Endothelial cell of umbilical vein (primary cell): ENCODE measurements around the gene DCAF11.

Source experiments
- EZH2 ChIP-seq: IDR thresholded peaks from 2 replicates; pipeline ENCODE4 v1.6.1; 2012; ENCODE audit warnings: borderline replicate concordance, low read depth, mild to moderate bottlenecking, moderate library complexity, low read length, inconsistent platforms; ENCODE audit not compliant: severe bottlenecking
- JUN ChIP-seq: IDR thresholded peaks from 2 replicates; pipeline ENCODE4 v1.6.1; 2011; ENCODE audit warnings: borderline replicate concordance, low read depth; ENCODE audit not compliant: insufficient read length, insufficient read depth
- MYC ChIP-seq: IDR thresholded peaks from one replicate; pipeline ENCODE4 v1.6.1; 2011; ENCODE audit warnings: mild to moderate bottlenecking, low read depth, low read length
- POLR2A ChIP-seq: IDR thresholded peaks from 2 replicates; pipeline ENCODE4 v1.6.1; 2012; ENCODE audit warnings: low read depth, mild to moderate bottlenecking, control low read depth, low read length
- TF ChIP-seq, protein P1 (sequence below), 2 donors: IDR thresholded peaks; 1 replicate in 1 of 2; 2 replicates in 1 of 2; pipeline ENCODE4 v1.5.1; 2011; ENCODE audit warnings: low read length in 2 of 2, mild to moderate bottlenecking in 2 of 2, moderate library complexity in 2 of 2, control low read depth in 1 of 2, inconsistent platforms in 1 of 2, low read depth in 1 of 2; ENCODE audit not compliant: insufficient read depth in 1 of 2; ENCODE audit errors: extremely low read depth in 1 of 2
- TF ChIP-seq, protein P2 (sequence below): IDR thresholded peaks from 2 replicates; pipeline ENCODE4 v1.6.1; 2011; ENCODE audit not compliant: insufficient read depth, insufficient read length

DNA sequence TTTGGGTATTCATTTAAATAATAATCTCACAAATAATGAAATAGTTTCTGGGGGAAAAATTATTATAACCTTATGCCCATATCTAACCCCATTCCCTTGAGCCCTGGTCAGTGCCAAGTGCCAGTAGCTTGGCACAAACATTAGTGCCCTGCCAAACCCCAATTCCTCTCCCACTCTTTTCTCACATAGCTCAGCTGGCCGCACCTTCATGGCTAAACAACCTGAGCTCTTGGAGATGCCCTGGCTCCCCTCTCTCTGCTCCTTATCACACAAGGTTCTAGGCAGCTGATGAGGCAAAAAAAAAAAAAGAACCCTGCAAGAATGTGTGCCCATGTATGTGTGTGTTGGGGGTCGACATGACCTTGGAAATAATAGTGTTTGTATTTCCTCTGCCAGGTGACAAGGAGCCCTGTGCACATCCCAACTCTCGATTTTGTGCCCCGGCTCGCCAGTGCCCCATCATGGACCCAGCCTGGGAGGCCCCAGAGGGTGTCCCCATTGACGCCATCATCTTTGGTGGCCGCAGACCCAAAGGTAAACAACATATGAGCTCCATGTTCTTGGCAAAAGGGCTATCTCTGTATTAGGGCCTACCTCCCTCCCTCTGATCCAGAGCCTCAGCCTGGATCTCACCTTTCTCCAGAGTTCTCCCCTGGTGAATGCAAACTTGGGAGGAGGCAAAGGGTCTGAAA lies 12.1 kb upstream of the DCAF11 start:
- TF ChIP-seq POLR2A (no peak), MYC (no peak), EZH2 (no peak), JUN (no peak)
- TF ChIP-seq, protein P1, sequence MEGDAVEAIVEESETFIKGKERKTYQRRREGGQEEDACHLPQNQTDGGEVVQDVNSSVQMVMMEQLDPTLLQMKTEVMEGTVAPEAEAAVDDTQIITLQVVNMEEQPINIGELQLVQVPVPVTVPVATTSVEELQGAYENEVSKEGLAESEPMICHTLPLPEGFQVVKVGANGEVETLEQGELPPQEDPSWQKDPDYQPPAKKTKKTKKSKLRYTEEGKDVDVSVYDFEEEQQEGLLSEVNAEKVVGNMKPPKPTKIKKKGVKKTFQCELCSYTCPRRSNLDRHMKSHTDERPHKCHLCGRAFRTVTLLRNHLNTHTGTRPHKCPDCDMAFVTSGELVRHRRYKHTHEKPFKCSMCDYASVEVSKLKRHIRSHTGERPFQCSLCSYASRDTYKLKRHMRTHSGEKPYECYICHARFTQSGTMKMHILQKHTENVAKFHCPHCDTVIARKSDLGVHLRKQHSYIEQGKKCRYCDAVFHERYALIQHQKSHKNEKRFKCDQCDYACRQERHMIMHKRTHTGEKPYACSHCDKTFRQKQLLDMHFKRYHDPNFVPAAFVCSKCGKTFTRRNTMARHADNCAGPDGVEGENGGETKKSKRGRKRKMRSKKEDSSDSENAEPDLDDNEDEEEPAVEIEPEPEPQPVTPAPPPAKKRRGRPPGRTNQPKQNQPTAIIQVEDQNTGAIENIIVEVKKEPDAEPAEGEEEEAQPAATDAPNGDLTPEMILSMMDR (IDR thresholded peaks at IDR 0.05; ENCODE audit: extremely low read depth in 1 of 2, insufficient read depth in 1 of 2, low read depth in 1 of 2, low read length in 2 of 2) = no peak
- TF ChIP-seq, protein P2, sequence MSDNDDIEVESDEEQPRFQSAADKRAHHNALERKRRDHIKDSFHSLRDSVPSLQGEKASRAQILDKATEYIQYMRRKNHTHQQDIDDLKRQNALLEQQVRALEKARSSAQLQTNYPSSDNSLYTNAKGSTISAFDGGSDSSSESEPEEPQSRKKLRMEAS = no peak
